ENCODE measurements around the gene PKHD1.

DNA sequence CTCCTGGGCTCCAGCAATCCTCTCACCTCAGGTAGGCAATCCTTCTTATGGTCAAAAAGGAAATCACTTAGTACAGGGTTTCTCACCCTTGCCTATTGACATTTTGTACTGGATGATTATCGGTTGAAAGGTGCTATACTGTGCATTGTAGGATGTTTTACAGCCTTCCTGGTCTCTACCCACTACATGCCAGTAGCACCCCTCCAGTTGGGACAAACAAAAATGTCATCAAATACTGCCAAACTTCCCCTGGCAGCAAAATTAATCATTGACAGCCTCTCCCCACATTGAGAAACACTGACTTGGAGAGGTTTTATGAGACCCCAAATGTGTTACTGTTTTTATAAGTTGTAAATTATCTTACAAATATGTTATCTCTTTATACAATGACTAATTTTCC is 368.1 kb downstream of the PKHD1 start:
- TF ChIP-seq, protein P1, sequence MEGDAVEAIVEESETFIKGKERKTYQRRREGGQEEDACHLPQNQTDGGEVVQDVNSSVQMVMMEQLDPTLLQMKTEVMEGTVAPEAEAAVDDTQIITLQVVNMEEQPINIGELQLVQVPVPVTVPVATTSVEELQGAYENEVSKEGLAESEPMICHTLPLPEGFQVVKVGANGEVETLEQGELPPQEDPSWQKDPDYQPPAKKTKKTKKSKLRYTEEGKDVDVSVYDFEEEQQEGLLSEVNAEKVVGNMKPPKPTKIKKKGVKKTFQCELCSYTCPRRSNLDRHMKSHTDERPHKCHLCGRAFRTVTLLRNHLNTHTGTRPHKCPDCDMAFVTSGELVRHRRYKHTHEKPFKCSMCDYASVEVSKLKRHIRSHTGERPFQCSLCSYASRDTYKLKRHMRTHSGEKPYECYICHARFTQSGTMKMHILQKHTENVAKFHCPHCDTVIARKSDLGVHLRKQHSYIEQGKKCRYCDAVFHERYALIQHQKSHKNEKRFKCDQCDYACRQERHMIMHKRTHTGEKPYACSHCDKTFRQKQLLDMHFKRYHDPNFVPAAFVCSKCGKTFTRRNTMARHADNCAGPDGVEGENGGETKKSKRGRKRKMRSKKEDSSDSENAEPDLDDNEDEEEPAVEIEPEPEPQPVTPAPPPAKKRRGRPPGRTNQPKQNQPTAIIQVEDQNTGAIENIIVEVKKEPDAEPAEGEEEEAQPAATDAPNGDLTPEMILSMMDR (IDR thresholded peaks at IDR 0.05): no peak
- TF ChIP-seq POLR2A (IDR thresholded peaks at IDR 0.05): no peak
